Left forelimb (tissue), 1 donor: ENCODE results near the gene KCNQ1.
A peak's percentile ranks its signal among the peaks of the same experiment; 100 is the strongest.

Source experiments
- DNase-seq: peaks from one replicate; pipeline ENCODE4 v3.0.0-alpha.2; 2018; ENCODE audit warnings: low spot score

KCNQ1 gene

DNA sequence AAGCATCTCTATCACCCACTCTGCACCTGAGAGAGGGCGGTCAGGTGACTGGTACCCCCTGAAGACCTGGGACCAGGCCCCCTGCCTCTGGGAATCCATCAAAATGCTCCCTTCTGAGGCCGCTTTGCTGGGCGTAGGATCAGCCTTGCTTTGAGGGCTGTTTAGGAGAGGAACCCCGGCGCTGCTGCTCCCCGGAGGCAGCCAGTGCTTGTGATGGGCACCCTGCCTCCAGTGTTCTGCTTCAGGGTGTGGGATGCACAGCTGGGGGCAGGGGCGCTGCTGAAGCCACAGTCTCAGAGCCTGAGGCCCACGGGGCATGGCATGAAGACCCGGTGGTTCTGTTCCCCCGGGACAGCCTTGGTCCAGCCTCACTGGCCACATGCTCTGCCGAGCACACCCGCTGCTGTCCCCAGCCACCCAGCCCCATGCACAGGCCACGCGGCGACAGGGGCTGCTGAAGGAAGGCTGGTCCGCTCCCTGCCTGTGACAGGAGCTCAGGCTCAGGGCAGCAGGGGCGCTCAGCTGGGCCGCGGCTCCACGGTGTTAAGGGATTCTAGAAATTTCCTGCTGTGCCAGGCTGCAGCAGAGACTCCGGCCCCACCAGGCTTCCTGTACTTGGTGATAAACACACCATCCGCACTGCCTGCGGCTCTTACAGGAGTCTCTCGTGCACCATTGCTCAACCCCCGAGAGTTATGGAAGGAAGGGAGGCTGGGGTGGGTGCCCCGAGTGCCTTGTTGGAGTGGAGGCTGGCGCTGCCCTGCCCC is 91.0 kb downstream of the KCNQ1 start:
- no peak for DNase-seq

DNA sequence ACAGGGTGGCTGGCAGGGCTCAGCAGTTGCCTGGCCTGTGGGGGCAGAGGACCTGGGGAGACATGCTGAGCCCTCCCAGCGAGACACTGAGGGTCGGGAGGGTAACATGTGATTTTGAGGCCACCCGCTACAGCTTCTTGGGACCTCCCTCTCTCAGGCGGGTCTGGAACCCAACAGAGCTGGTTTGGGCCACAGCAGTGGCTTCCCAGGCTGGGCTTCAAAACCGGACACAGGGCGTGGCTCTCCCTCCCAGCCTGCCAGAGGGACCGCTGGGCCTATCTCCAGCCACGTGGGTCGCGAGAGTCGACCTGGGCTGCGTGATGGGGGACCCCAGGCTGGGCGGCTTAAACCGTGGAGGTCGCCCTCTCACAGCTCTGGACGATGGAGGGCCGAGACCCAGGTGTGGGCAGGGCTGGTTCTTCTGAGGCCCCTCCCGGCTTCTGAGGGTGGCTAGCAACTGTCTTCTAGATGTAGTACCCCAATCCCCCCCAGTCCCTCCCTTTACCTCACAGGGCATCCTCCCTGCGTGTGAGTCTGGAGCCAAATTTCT is 91.7 kb downstream of the KCNQ1 start:
- no peak for DNase-seq

DNA sequence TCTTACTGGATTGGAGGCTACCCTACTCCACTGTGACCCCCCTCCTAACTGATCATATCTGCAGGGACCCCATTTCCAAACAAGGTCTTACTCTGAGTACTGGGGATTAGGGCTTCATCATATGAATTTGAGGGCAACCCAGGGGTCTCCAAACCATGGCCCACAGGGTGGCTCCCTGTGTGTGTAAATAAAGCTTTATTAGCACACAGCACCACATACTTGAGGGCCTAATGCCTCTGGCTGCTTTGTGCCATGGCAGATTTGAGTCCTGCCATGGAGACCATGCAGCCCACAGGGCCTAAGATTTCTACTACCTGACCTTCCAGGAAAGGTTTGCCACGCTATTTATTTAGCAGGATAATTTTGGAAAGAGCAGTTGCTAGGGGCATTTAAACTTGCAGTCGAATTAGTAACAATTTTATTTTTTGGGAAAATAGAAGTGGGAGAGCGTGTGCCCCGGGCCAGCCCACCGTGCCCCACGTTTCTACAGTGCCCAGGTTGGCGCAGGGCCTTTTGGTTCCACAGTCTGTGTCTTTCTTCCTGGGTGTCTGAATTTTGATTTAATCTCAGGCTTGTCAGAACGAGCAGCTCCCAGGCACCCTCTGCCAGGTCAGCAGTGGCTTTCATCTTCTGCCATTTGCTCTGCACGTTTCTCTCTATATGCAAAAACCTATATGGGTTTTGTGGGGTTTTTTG is 92.3 kb downstream of the KCNQ1 start:
- DNase-seq, result peak; percentile 62

- peak; percentile 67 for DNase-seq
Measured at GRCh38 chr11:2537896-2538724, 93.3 kb downstream of the KCNQ1 start.

DNA sequence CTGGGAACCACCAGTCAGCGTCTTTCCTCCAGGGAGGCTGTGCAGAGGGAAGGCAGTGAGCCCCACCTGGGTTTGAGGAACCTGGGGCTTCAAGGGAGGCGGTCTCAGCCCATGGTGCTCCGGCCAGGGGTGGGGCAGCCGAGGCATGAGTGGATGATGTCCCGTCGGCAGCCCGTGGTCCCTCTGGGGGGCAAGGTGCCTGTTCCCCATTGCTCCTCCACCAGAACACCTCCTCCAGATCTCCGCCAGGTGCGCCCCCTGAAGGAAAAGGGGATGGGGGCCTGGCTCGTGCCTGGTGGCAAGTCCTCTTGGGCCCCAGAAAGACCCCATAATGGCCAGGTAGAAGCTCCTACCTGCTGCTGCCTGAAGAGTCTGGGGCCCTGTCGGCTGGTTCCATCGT is 94.1 kb downstream of the KCNQ1 start:
- peak; percentile 65 for DNase-seq

- DNase-seq, result peak; percentile 69
Measured at GRCh38 chr11:2539371-2540222, 94.8 kb downstream of the KCNQ1 start.

GRCh38 chr11:2540223-2540991 is 95.6 kb downstream of the KCNQ1 start:
- no peak for DNase-seq

DNA sequence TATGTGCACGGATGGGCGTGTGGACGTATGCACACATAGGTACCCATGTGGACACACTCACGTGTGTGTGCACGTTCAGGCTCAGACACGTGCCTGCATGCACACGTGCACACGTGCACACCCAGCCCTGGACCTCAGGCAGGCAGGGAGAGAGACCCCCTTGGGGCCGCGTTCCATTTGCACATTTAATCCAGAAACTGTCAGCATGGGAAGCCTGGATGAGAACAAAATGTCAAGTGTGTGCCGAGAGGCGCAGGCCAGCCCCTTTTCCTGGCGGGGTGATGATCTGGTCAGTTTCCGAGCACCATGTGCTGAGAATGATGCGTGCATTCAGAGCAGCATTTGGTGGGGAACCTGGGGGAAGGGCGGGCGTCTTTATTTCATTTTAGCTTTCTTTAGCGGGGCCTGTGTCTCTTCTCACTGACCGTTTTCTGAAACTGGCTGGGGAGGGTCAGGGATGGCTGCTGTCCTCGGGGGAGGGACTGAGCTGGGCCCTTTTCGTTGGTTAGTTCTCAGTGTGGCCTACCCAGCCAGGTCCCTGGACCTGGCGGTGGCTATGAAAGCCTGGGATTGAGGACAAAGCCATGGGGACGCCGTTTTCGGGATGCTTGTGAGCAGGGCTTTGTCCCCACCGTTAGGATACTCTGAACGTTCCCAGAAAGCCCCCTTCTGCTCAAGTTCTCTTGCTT is 96.3 kb downstream of the KCNQ1 start:
- DNase-seq, result peak; percentile 5

DNA sequence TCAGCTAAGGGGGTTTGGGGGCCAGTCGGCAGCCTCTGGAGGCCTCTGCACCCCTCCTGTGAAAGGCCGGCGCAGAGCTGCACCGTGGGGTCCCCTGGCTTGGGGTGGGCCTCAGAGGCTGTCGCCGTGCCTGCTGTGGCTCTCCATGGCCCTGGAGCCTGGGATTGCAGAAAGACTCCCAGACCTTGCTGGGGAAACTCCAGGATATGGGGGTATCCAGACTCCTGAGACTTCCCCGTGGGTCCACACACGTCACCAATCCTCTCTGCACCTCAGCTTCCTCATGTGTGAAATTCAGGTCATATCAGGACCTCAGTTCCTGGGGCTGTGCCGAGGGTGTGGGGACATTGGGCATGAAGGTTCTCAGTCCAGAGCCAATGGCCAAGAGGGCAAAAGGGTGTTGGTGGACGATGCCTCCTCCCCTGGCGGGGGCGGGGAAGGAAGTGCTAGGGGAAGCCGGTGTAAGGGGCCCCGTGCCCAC is 97.1 kb downstream of the KCNQ1 start:
- DNase-seq, result peak; percentile 40

- peak; percentile 14 for DNase-seq
Measured at GRCh38 chr11:2542406-2542805, 97.6 kb downstream of the KCNQ1 start.

DNA sequence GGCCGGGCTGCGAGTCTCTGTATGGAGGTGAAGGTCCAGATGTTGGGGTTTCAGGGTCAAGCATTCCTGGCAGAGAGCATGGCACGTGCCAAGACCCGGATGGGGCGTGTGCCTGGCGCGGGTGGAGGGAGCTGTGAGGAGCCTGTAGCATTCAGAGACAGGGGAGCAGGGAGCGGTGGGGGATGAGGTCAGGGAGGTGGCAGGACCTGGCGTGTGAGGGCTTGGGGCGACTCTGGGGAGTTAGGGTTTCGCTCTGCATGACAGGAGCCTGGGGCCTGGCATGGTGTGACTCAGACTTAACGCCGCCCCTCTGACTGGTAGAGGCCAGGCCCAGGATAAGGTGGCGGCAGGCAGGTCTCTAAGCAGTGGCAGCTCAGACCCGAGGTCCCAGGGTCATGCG is 103.0 kb downstream of the KCNQ1 start:
- peak; percentile 49 for DNase-seq

GRCh38 chr11:2548596-2548995 is 103.8 kb downstream of the KCNQ1 start:
- no peak for DNase-seq

GRCh38 chr11:2549080-2549479 is 104.3 kb downstream of the KCNQ1 start:
- no peak for DNase-seq

GRCh38 chr11:2549491-2549875 is 104.7 kb downstream of the KCNQ1 start:
- DNase-seq, result peak; percentile 48

DNA sequence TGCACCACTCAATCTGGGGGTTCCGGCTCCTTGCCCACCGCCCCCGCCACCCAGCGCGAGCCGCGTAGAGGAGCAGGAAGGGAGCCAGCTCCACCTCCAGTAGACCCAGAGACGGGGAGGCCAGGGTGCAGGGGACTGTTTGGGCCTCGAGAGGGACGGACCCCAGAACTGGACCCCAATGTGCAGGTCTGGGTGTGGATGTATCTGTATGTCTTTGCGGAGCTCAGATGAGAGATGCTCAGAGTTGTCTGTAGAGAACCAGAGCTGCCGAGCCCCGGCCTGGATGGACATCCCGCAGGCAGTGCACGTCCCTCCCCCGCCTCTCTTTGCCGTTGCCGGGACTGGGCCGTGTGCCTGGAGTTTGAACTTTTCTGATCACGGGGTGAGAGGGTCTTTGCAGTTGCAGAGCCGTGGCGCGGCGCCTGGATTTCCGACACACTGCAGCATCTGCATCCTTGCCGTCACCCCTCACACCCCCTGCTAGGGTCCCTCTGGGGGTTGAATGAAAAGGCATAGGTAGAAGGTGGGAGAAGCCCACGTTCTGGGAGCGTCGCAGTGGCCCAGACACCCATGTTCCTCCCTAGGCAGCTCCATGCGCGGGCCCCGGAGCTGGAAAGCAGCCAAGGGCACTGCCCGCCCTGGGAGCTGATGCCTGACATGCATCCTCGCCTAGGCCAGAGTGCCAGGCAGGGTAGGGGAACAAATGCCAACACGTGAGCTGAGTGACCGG is 105.2 kb downstream of the KCNQ1 start:
- DNase-seq, result peak; percentile 66

- DNase-seq, result peak; percentile 57
Measured at GRCh38 chr11:2550606-2550970, 105.8 kb downstream of the KCNQ1 start.

- DNase-seq, result peak; percentile 55
Measured at GRCh38 chr11:2551131-2551530, 106.3 kb downstream of the KCNQ1 start.

- no peak for DNase-seq
Measured at GRCh38 chr11:2552210-2552609, 107.4 kb downstream of the KCNQ1 start.

- DNase-seq, result no peak
Measured at GRCh38 chr11:2553198-2553597, 108.4 kb downstream of the KCNQ1 start.
